Transverse colon (tissue), 4 donors: Measurements from ENCODE around the gene KRT78. TPM values are rescaled to one million over a fixed set of nuclear protein-coding genes. Genes with fewer than 3 reads are reported as not detected.

Experiments
- DNase-seq: peaks from one replicate; pipeline ENCODE4 v3.0.0-alpha.2; 2019
- H3K27ac ChIP-seq, 4 donors: fragments of 200-600 bp; sonication (generic); 2 replicates each; pipeline ENCODE4 v1.5.1; 2016 to 2018; ENCODE audit warnings: inconsistent platforms in 4 of 4
- H3K27me3 ChIP-seq: fragments of 200-600 bp; sonication (generic); 2 replicates; pipeline ENCODE4 v1.5.1; 2017; ENCODE audit warnings: inconsistent platforms
- H3K36me3 ChIP-seq, 4 donors: fragments of 200-600 bp; sonication (generic); 2 replicates each; pipeline ENCODE4 v1.5.1; 2017 to 2019; ENCODE audit warnings: inconsistent platforms in 4 of 4
- H3K4me1 ChIP-seq, 4 donors: fragments of 200-600 bp; sonication (generic); 2 replicates each; pipeline ENCODE4 v1.5.1; 2017 to 2020; ENCODE audit warnings: inconsistent platforms in 4 of 4
- H3K4me3 ChIP-seq, 4 donors: fragments of 200-600 bp; sonication (generic); 1 replicate in 1 of 4; 2 replicates in 3 of 4; pipeline versions ENCODE4 v1.5.1 to v1.6.1; 2017 to 2019; ENCODE audit warnings: inconsistent platforms in 4 of 4
- H3K9me3 ChIP-seq, 2 donors: fragments of 200-600 bp; sonication (generic); 2 replicates each; pipeline ENCODE4 v1.5.1; 2017 to 2019; ENCODE audit warnings: inconsistent platforms in 2 of 2
- EP300 ChIP-seq: sonication (generic); formaldehyde crosslinking; IDR thresholded peaks from one replicate; pipeline ENCODE4 v1.6.1; 2017; ENCODE audit warnings: antibody characterized with exemption, low read depth
- POLR2A ChIP-seq: fragments of 450-650 bp; IDR thresholded peaks from one replicate; pipeline ENCODE4 v1.6.1; 2016; ENCODE audit warnings: antibody characterized with exemption, mild to moderate bottlenecking, moderate library complexity
- POLR2AphosphoS5 ChIP-seq, 3 donors: sonication (generic); formaldehyde crosslinking; IDR thresholded peaks; one replicate each; pipeline ENCODE4 v1.6.1; 2016; ENCODE audit warnings: antibody characterized with exemption in 3 of 3
- WGBS, 2 donors: methylation state at CpG; one replicate each; pipeline ENCODE4 v1.1.5; 2018; ENCODE audit warnings: low coverage in 1 of 2; 5-methylcytosine and 5-hydroxymethylcytosine counted together
- in situ Hi-C, 4 donors: fragments of 200-750 bp; cut with MboI; loops; one replicate each; pipeline versions ENCODE4 v1.15.0 to v1.15.1; 2017; ENCODE audit warnings: low sequenced_read_pairs in 3 of 4, low pct_ligation_motif_present in 1 of 4, low pct_unique_long_range_greater_than_20kb in 1 of 4
- intact Hi-C: fragments of 100-400 bp; cut with DNase I; formaldehyde crosslinking; loops from one replicate; pipeline ENCODE4 v1.15.1; 2023; ENCODE audit warnings: low total_unique reads
- total RNA-seq, 4 donors: library from RNA; depleted of rRNA; stranded (reverse); fragments of >200 nt; gene quantifications; one replicate each; pipeline ENCODE4 v1.1.0, GENCODE V29; 2016
- TF ChIP-seq, protein P1 (sequence below), 5 experiments: fragments of 200-600 bp in 3 of 5; fragments of 450-650 bp in 2 of 5; sonication (generic) in 3 of 5; IDR thresholded peaks; 1 replicate in 2 of 5; 2 replicates in 3 of 5; pipeline ENCODE4 v1.5.1; 2016 to 2017; ENCODE audit warnings: antibody characterized with exemption in 5 of 5, inconsistent platforms in 3 of 5, mild to moderate bottlenecking in 2 of 5, moderate library complexity in 1 of 5

The KRT78 gene
- total RNA-seq, 4 donors from 2014 or later: not detected

DNA sequence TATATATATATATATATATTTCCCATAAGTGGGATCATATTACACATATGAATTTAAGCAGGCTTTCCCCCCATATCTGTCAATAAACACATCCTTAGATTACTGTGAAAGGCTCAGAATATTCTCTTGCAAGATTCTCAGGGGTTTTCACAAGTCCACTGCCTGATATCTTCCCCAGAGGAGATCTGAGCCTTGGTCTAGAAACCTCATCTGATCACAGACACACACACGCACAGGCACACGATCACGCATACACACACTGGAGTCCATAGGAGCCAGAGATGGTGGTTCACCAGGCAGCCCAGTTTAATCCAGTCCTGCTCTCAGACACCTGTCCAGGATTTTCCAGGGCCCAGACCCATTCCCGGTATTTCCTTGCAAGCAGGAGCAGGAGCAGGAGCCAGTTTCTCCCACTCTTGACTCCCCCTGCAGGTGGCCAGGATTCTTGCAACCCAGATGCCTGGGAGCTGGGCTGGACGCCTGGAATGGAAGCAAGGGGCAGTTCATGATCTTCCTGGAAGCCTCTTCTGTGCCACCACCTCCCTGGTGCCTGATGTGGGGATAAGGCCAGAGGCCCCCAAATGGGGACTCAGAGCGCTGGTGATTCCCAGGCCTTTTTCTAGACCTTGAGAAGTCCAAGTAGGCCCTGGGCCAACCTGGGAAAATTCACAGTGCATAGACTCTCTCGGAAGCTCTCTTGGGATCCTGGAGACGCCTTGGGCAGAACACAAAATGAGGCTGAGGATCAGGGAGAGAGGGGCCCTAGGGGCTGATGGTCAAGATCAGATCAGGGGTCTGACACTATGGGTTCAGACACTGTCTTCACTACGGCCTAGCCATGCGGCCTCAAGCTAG lies 16.5 kb upstream of the KRT78 start:
- TF ChIP-seq POLR2A: no peak
- TF ChIP-seq, protein P1, sequence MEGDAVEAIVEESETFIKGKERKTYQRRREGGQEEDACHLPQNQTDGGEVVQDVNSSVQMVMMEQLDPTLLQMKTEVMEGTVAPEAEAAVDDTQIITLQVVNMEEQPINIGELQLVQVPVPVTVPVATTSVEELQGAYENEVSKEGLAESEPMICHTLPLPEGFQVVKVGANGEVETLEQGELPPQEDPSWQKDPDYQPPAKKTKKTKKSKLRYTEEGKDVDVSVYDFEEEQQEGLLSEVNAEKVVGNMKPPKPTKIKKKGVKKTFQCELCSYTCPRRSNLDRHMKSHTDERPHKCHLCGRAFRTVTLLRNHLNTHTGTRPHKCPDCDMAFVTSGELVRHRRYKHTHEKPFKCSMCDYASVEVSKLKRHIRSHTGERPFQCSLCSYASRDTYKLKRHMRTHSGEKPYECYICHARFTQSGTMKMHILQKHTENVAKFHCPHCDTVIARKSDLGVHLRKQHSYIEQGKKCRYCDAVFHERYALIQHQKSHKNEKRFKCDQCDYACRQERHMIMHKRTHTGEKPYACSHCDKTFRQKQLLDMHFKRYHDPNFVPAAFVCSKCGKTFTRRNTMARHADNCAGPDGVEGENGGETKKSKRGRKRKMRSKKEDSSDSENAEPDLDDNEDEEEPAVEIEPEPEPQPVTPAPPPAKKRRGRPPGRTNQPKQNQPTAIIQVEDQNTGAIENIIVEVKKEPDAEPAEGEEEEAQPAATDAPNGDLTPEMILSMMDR (IDR thresholded peaks at IDR 0.05): peak; percentile 58 to 84 (median 78)
- Histone ChIP-seq H3K4me3 (no peak overlapping the region), H3K27me3 (no peaks in the 10 kb centered on the region), H3K27ac (no peak overlapping the region), H3K4me1 (peaks cover 0 to 14% (median 12%) of the 10 kb centered on the region in 4 donors), H3K36me3 (no peaks in the 10 kb centered on the region), H3K9me3 (no peaks in the 10 kb centered on the region)
- intact Hi-C loops: no loop called here
- DNase-seq: peak; percentile 80
- in situ Hi-C loops: loop anchor here in 2 of 4 donors (10.0 to 25.0 kb wide), 2 partner anchors 478 to 481 kb away; partner anchors contain the start of gene KRT84 (in 2 of the 2)
- WGBS, 2 donors: 20 to 56% methylated on average over 2 to 10 of the region's 10 CpGs

DNA sequence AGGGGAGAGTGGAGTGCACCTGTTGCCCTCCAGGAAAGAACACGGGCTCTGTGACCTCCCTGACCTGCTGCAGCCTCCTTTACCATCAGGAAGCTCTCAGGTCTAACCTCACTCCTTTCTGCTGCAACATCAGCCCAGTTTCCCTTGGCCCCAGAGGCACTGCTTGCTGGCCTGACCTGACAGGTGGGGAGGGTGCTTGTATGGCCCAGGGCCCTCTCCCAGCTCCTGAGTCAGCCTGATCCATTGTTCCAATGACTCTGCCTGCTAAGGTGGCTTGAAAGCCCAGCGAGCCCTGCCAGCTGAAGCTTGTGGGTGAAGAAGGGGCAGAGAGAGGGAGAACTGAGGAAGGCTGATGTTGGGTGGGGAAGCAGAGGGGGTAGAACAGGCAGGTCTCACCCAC lies 13.2 kb upstream of the KRT78 start:
- TF ChIP-seq, protein P1 (IDR thresholded peaks at IDR 0.05): no peak
- TF ChIP-seq EP300 (no peak), POLR2AphosphoS5 (IDR thresholded peaks at IDR 0.05) (no peak), POLR2A (no peak)

DNA sequence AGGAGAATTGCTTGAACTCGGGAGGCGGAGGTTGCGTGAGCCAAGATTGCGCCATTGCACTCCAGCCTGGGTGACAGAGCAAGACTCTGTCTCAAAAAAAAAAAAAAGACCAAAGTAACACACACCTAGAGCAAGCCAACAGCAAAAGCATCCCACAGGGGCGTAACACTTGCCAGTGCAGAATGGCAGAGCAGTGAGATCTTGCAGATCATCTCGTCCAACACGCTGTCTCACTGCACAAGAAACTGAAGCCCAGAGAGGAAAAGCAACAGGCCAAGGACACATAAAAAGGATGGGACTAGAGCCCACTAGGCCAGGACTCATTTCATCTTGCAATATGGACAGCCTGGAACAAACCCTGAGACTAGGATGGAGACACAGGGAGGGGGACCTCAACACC lies 12.7 kb upstream of the KRT78 start:
- in situ Hi-C loops (loop anchor here in 2 of 4 donors (10.0 to 25.0 kb wide), 2 partner anchors 474 to 477 kb away; partner anchors contain the start of gene KRT84 (in 2 of the 2)), intact Hi-C loops (no loop called here)
- DNase-seq: no peak
- H3K27ac ChIP-seq: no peak overlapping the region
- H3K4me3 ChIP-seq: no peak overlapping the region
- no peaks in the 10 kb centered on the region for H3K4me1 ChIP-seq
- 90% methylated on average over 7 of the region's 7 CpGs; no CpG with 5 or more reads in 1 of the 2 donors for WGBS, 2 donors
- no peaks in the 10 kb centered on the region for H3K36me3 ChIP-seq
- TF ChIP-seq POLR2A: no peak
- TF ChIP-seq, protein P1 (IDR thresholded peaks at IDR 0.05): no peak
- TF ChIP-seq POLR2AphosphoS5 (IDR thresholded peaks at IDR 0.05): no peak
- no peaks in the 10 kb centered on the region for H3K27me3 ChIP-seq
- no peaks in the 10 kb centered on the region for H3K9me3 ChIP-seq

More for the DNA sequence above, 13.2 kb upstream of the KRT78 start:
- no peak overlapping the region for H3K4me3 ChIP-seq
- in situ Hi-C loops: loop anchor here in 2 of 4 donors (10.0 to 25.0 kb wide), 2 partner anchors 475 to 477 kb away; partner anchors contain the start of gene KRT84 (in 2 of the 2)
- intact Hi-C loops: no loop called here
- H3K27ac ChIP-seq: no peak overlapping the region
- 65 to 100% methylated on average over 1 to 2 of the region's 2 CpGs for WGBS, 2 donors
- H3K9me3 ChIP-seq: no peaks in the 10 kb centered on the region
- H3K36me3 ChIP-seq: no peaks in the 10 kb centered on the region
- no peak for DNase-seq
- H3K27me3 ChIP-seq: no peaks in the 10 kb centered on the region
- H3K4me1 ChIP-seq: no peaks in the 10 kb centered on the region

DNA sequence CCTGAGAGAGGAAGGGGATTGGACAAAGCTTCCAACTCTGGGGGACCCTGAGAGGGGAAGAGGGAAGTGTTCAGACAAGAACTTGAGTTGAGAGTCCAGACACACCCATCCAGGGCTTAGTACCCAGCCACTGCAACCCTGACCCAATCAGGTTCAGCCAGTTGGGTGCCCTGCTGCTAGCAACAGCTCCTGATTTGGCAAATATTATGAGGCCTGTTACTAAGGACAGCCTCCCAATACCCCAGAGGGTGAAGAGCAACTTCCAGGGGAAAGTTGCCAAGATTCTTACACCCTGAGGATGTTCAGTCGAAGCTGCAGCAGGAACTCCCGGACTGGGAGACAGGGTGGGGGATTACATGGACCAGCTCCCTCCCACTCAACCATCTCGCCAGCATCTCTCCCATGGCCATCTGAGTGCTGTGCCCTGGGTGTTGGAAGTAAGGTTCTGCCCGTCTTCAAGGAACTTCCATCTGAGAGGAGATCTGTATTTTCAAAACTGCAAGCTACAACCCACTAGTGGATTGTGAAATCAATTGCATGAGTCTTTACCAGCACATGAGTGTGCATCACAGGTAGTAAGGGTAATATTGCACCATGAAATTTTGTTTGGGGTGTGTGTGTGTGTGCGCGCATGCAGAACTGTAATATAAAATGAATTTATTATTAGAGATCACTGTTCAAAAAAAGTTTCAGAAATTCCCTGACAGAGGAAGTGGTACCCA lies 11.5 kb upstream of the KRT78 start:
- TF ChIP-seq EP300 (no peak), POLR2A (no peak), POLR2AphosphoS5 (IDR thresholded peaks at IDR 0.05) (no peak)
- TF ChIP-seq, protein P1 (IDR thresholded peaks at IDR 0.05): no peak
- WGBS, 2 donors: 58 to 100% methylated on average over 2 to 6 of the region's 6 CpGs
- Histone ChIP-seq H3K36me3 (no peaks in the 10 kb centered on the region), H3K27ac (no peak overlapping the region), H3K4me1 (no peaks in the 10 kb centered on the region), H3K27me3 (no peaks in the 10 kb centered on the region), H3K4me3 (no peak overlapping the region), H3K9me3 (no peaks in the 10 kb centered on the region)
- DNase-seq: no peak
- intact Hi-C loops: no loop called here
- in situ Hi-C loops: loop anchor here in 2 of 4 donors (10.0 to 25.0 kb wide), 2 partner anchors 473 to 475 kb away; partner anchors contain the start of gene KRT84 (in 2 of the 2)
